A549 (cell line): ENCODE results near the gene EFNA5.

ENCODE experiments used
- BHLHE40 ChIP-seq: IDR thresholded peaks from 2 replicates; pipeline ENCODE4 v1.6.1; 2012; ENCODE audit warnings: low read depth, low read length, inconsistent platforms
- HOXA7 ChIP-seq: fragments of 250-450 bp; sonication (Bioruptor Pico); IDR thresholded peaks from 2 replicates; pipeline ENCODE4 v1.5.0; 2020; ENCODE audit warnings: mild to moderate bottlenecking, moderate library complexity
- SMC3 ChIP-seq: fragments of >200 bp; sonication (Bioruptor Twin); formaldehyde crosslinking; IDR thresholded peaks from 3 replicates; pipeline ENCODE4 v1.6.1; 2018; ENCODE audit warnings: inconsistent platforms
- TF ChIP-seq, protein P1 (sequence below): fragments of 450-650 bp; IDR thresholded peaks from 2 replicates; pipeline ENCODE4 v1.6.1; 2014; ENCODE audit warnings: antibody characterized with exemption
- TF ChIP-seq, protein P2 (sequence below): fragments of >200 bp; sonication (Bioruptor Twin); formaldehyde crosslinking; IDR thresholded peaks from 3 replicates; pipeline ENCODE4 v1.5.1; 2016

DNA sequence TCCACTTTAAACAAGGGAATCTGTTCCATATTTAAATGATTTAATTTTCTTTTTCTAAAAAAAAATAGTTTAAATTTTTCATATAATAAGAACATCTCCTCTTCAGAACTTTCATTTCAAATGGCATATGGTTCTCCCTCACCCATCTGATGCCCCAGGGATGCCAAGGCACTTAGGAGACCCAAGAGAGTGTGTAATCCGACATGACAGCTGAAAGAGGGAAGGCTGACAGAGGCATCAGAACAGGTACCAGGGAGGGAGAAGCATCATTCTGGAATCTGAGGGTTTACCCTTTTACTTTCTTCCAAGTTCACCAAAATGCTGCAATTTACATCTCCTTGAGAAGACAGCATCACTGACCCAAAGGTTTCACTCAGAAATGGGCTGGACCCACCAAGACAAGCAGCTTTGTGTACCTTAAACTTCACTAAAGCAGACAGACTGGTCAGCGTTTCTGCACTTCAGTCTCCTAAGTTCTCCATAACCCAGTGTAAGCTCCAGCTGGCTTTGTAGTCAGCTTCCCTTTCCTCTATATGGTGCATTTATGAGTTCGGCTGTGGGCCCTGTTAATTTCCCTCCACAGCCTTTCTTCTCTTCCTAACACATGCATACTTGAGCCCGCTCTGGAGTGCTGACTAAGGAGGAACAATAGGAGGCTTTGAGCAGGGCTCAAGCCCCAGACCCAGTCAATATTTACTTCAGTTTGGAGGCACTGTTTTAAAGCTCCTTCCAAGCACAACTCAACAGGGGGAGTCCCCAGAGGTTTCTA, 17.7 kb downstream of the EFNA5 start:
- TF ChIP-seq SMC3: no peak
- TF ChIP-seq BHLHE40: no peak
- TF ChIP-seq, protein P1, sequence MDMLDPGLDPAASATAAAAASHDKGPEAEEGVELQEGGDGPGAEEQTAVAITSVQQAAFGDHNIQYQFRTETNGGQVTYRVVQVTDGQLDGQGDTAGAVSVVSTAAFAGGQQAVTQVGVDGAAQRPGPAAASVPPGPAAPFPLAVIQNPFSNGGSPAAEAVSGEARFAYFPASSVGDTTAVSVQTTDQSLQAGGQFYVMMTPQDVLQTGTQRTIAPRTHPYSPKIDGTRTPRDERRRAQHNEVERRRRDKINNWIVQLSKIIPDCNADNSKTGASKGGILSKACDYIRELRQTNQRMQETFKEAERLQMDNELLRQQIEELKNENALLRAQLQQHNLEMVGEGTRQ: no peak
- TF ChIP-seq, protein P2, sequence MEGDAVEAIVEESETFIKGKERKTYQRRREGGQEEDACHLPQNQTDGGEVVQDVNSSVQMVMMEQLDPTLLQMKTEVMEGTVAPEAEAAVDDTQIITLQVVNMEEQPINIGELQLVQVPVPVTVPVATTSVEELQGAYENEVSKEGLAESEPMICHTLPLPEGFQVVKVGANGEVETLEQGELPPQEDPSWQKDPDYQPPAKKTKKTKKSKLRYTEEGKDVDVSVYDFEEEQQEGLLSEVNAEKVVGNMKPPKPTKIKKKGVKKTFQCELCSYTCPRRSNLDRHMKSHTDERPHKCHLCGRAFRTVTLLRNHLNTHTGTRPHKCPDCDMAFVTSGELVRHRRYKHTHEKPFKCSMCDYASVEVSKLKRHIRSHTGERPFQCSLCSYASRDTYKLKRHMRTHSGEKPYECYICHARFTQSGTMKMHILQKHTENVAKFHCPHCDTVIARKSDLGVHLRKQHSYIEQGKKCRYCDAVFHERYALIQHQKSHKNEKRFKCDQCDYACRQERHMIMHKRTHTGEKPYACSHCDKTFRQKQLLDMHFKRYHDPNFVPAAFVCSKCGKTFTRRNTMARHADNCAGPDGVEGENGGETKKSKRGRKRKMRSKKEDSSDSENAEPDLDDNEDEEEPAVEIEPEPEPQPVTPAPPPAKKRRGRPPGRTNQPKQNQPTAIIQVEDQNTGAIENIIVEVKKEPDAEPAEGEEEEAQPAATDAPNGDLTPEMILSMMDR: no peak
- no peak for TF ChIP-seq HOXA7 (CRISPR knock-in tag)
